Loucy (cell line): ENCODE measurements around the gene NRIP1.

Source experiments
- H2AFZ ChIP-seq: fragments of 200-600 bp; sonication (generic); 2 replicates; pipeline ENCODE4 v1.6.0; 2016; ENCODE audit warnings: antibody characterized with exemption, mild to moderate bottlenecking, low read length, moderate library complexity
- H3F3A ChIP-seq: fragments of 200-600 bp; 2 replicates; pipeline ENCODE4 v1.6.0; 2016; ENCODE audit warnings: antibody characterized with exemption, low read depth, mild to moderate bottlenecking
- H3K27me3 ChIP-seq: fragments of 200-600 bp; sonication (generic); 2 replicates; pipeline ENCODE4 v1.6.1; 2014; ENCODE audit warnings: low read length, mild to moderate bottlenecking; ENCODE audit not compliant: insufficient read depth, poor library complexity, severe bottlenecking
- H3K36me3 ChIP-seq: fragments of 200-600 bp; sonication (generic); 2 replicates; pipeline ENCODE4 v1.6.1; 2016; ENCODE audit warnings: low read length; ENCODE audit not compliant: insufficient read depth
- H3K4me1 ChIP-seq: fragments of 200-600 bp; sonication (generic); 2 replicates; pipeline ENCODE4 v1.5.1; 2014; ENCODE audit warnings: low read length, mild to moderate bottlenecking; ENCODE audit not compliant: insufficient read depth, poor library complexity, severe bottlenecking
- H3K4me2 ChIP-seq: fragments of 200-600 bp; sonication (generic); 2 replicates; pipeline ENCODE4 v1.6.0; 2014; ENCODE audit warnings: antibody characterized with exemption, low read length, low read depth, mild to moderate bottlenecking; ENCODE audit not compliant: poor library complexity, severe bottlenecking
- H3K4me3 ChIP-seq: fragments of 200-600 bp; sonication (generic); 2 replicates; pipeline ENCODE4 v1.5.1; 2014; ENCODE audit warnings: low read length, mild to moderate bottlenecking, mixed read lengths; ENCODE audit not compliant: poor library complexity, severe bottlenecking
- H3K79me2 ChIP-seq: fragments of 200-600 bp; sonication (generic); 2 replicates; pipeline ENCODE4 v1.6.1; 2014; ENCODE audit warnings: low read length; ENCODE audit not compliant: insufficient read depth
- H3K9ac ChIP-seq: fragments of 200-600 bp; sonication (generic); 2 replicates; pipeline ENCODE4 v1.6.0; 2014; ENCODE audit warnings: mild to moderate bottlenecking, low read depth, low read length, moderate library complexity; ENCODE audit not compliant: poor library complexity, severe bottlenecking
- H3K9me2 ChIP-seq: fragments of 200-600 bp; sonication (generic); replicated peaks from 2 replicates; pipeline ENCODE4 v1.6.1; 2016; ENCODE audit warnings: low read depth, low read length, mixed read lengths
- H3K9me3 ChIP-seq: fragments of 200-600 bp; sonication (generic); 2 replicates; pipeline ENCODE4 v1.6.1; 2014; ENCODE audit warnings: mild to moderate bottlenecking, antibody characterized with exemption, low read length, low read depth; ENCODE audit not compliant: insufficient read depth
- H4K20me1 ChIP-seq: fragments of 200-600 bp; sonication (generic); 2 replicates; pipeline ENCODE4 v1.6.0; 2014; ENCODE audit warnings: antibody characterized with exemption, low read length, mild to moderate bottlenecking; ENCODE audit not compliant: insufficient read depth, poor library complexity, severe bottlenecking
- EZH2phosphoT487 ChIP-seq: fragments of 200-600 bp; IDR thresholded peaks from 2 replicates; pipeline ENCODE4 v1.6.1; 2018; ENCODE audit warnings: antibody characterized with exemption, mild to moderate bottlenecking, moderate library complexity, borderline replicate concordance
- TF ChIP-seq, protein P1 (sequence below): fragments of 200-600 bp; sonication (generic); conservative IDR thresholded peaks from 2 replicates; pipeline ENCODE4 v1.5.1; 2014; ENCODE audit warnings: mild to moderate bottlenecking, antibody characterized with exemption, low read length

Gene NRIP1, protein sequence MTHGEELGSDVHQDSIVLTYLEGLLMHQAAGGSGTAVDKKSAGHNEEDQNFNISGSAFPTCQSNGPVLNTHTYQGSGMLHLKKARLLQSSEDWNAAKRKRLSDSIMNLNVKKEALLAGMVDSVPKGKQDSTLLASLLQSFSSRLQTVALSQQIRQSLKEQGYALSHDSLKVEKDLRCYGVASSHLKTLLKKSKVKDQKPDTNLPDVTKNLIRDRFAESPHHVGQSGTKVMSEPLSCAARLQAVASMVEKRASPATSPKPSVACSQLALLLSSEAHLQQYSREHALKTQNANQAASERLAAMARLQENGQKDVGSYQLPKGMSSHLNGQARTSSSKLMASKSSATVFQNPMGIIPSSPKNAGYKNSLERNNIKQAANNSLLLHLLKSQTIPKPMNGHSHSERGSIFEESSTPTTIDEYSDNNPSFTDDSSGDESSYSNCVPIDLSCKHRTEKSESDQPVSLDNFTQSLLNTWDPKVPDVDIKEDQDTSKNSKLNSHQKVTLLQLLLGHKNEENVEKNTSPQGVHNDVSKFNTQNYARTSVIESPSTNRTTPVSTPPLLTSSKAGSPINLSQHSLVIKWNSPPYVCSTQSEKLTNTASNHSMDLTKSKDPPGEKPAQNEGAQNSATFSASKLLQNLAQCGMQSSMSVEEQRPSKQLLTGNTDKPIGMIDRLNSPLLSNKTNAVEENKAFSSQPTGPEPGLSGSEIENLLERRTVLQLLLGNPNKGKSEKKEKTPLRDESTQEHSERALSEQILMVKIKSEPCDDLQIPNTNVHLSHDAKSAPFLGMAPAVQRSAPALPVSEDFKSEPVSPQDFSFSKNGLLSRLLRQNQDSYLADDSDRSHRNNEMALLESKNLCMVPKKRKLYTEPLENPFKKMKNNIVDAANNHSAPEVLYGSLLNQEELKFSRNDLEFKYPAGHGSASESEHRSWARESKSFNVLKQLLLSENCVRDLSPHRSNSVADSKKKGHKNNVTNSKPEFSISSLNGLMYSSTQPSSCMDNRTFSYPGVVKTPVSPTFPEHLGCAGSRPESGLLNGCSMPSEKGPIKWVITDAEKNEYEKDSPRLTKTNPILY (N-terminal part only)

DNA sequence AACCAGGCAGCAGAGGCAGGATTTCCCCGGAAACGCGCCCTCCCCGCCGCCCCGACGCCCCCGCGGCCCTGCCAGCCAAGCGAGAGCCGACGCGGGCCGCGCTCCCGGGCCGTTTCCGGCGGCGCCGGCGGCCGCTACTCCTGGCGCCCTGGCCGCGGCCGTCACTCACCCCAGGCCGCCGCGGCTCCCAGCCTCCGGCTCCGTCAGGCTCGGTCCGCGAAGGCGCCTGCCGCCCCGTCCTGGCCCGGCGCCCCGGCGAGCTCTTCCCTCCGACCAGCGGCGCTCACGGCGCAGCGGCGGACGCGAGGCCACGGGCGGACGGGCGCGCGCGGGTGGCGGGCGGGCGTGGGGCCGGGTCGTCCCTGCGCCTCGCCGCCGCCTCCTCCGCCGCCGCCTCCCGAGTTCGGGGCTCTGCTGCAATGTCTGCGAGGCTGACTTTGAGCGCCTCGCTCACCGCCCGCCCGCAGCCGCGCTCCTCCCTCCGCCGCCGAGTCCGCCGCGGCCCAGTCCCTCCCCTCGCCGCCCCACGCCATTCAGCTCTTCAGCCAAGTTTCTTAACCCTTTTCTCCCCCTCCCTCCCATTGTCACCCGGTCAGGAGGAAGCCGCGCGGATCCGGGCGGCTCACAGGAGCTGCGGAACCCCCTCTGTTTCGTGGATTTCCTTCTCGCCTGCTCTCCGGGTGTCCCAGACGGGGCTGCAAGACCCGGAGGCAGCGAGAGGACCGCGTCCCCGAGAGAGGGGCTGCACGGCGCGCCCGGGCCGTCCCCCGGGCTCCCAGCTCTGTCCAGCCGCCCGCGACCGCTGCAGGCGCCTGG lies at the start of gene NRIP1:
TSS of gene NRIP1 (minus strand) at position 425 of the 816 bp plus-strand sequence. CDS start 96,808 bp downstream, outside the sequence.
- Histone ChIP-seq H3K36me3 (no peaks in the 10 kb centered on the region), H3K27me3 (no peaks in the 10 kb centered on the region), H3K9me3 (no peaks in the 10 kb centered on the region), H3K4me1 (peaks cover 35% of the 10 kb centered on the region), H3K9ac (peak within 1 kb of the TSS; percentile 90), H3K4me3 (peak within 1 kb of the TSS; percentile 92), H4K20me1 (peaks cover 27% of the 10 kb centered on the region), H3K9me2 (no peaks in the 10 kb centered on the region), H2AFZ (peak within 1 kb of the TSS; percentile 95), H3K79me2 (peaks cover 46% of the 10 kb centered on the region), H3F3A (no peaks in the 10 kb centered on the region), H3K4me2 (peak within 1 kb of the TSS; percentile 96)
- no peak for TF ChIP-seq EZH2phosphoT487
- TF ChIP-seq, protein P1, sequence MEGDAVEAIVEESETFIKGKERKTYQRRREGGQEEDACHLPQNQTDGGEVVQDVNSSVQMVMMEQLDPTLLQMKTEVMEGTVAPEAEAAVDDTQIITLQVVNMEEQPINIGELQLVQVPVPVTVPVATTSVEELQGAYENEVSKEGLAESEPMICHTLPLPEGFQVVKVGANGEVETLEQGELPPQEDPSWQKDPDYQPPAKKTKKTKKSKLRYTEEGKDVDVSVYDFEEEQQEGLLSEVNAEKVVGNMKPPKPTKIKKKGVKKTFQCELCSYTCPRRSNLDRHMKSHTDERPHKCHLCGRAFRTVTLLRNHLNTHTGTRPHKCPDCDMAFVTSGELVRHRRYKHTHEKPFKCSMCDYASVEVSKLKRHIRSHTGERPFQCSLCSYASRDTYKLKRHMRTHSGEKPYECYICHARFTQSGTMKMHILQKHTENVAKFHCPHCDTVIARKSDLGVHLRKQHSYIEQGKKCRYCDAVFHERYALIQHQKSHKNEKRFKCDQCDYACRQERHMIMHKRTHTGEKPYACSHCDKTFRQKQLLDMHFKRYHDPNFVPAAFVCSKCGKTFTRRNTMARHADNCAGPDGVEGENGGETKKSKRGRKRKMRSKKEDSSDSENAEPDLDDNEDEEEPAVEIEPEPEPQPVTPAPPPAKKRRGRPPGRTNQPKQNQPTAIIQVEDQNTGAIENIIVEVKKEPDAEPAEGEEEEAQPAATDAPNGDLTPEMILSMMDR: no peak

DNA sequence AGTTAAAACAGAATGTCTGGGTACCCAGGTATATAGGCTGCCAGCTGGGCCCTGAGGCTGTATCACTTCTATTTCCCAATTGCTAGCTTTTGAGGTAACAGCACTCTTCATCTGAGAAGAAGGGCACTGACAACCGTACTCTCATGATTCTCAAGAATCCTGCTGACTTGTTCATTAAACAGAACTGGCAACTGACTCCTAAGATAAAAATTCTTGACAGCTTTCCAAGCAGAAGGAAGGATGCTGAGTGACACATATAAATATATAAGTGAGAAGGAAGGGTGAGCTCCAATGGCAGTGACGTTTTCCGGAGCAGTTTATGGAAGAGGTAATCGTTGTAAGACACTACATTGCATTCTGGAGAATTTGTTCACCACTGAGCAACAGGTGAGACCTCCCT lies 48.1 kb upstream of the NRIP1 start:
- no peak overlapping the region for H2AFZ ChIP-seq
- TF ChIP-seq, protein P1: no peak
- no peak for TF ChIP-seq EZH2phosphoT487
- H3K79me2 ChIP-seq: no peaks in the 10 kb centered on the region
- H3K27me3 ChIP-seq: no peaks in the 10 kb centered on the region
- H4K20me1 ChIP-seq: no peaks in the 10 kb centered on the region
- no peaks in the 10 kb centered on the region for H3F3A ChIP-seq
- H3K9ac ChIP-seq: no peak overlapping the region
- H3K4me1 ChIP-seq: no peaks in the 10 kb centered on the region
- no peaks in the 10 kb centered on the region for H3K9me2 ChIP-seq
- no peaks in the 10 kb centered on the region for H3K9me3 ChIP-seq
- no peak overlapping the region for H3K4me3 ChIP-seq
- no peaks in the 10 kb centered on the region for H3K36me3 ChIP-seq
- H3K4me2 ChIP-seq: no peak overlapping the region

DNA sequence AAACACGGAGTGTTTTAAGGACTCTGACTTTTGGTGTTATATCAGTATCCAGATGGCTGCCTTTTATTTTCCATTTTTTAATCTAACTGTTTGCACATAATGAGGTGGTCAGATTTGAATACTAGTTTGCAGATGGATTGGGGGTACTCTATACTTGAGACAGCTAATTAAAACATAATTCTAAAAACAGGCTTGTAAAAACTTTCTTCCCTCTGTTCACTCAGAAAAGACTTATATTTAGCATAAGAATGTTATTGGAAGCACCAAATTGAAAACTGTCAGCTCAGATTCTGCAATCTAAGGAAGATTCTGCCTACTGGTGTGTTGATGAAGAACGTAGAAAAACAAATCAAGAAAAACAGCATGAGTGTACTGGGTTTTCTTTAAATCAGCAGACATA lies 44.0 kb upstream of the NRIP1 start:
- Histone ChIP-seq H3K4me2 (no peak overlapping the region), H2AFZ (no peak overlapping the region), H3K9me2 (no peaks in the 10 kb centered on the region), H3K9me3 (no peaks in the 10 kb centered on the region), H3K4me3 (no peak overlapping the region), H3K27me3 (no peaks in the 10 kb centered on the region), H3K36me3 (no peaks in the 10 kb centered on the region), H4K20me1 (no peaks in the 10 kb centered on the region), H3K79me2 (no peaks in the 10 kb centered on the region), H3K4me1 (no peaks in the 10 kb centered on the region), H3F3A (no peaks in the 10 kb centered on the region), H3K9ac (no peak overlapping the region)
- TF ChIP-seq, protein P1: no peak
- TF ChIP-seq EZH2phosphoT487: no peak
